LNCAP (cell line): ENCODE measurements around the gene BCKDK.

Source experiments
- TF ChIP-seq, protein P1 (sequence below): fragments of 450-650 bp; IDR thresholded peaks from 2 replicates; pipeline ENCODE4 v1.5.1; 2017; ENCODE audit warnings: mild to moderate bottlenecking

Gene BCKDK

DNA sequence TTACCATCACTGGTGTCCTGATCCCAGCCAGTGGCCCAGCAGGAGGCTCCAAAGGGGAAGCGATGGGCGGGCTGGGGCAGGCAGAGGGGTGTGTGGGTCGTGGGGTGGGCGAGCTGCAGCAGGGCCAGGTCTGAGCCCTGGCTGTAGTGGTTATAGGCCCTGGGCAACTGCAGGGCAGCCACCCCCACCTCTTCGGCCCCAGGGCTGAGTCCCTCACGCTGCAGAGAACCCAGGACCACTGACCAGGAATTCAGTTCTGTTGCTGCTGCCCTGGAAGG, 21.6 kb upstream of the BCKDK start:
- TF ChIP-seq, protein P1, sequence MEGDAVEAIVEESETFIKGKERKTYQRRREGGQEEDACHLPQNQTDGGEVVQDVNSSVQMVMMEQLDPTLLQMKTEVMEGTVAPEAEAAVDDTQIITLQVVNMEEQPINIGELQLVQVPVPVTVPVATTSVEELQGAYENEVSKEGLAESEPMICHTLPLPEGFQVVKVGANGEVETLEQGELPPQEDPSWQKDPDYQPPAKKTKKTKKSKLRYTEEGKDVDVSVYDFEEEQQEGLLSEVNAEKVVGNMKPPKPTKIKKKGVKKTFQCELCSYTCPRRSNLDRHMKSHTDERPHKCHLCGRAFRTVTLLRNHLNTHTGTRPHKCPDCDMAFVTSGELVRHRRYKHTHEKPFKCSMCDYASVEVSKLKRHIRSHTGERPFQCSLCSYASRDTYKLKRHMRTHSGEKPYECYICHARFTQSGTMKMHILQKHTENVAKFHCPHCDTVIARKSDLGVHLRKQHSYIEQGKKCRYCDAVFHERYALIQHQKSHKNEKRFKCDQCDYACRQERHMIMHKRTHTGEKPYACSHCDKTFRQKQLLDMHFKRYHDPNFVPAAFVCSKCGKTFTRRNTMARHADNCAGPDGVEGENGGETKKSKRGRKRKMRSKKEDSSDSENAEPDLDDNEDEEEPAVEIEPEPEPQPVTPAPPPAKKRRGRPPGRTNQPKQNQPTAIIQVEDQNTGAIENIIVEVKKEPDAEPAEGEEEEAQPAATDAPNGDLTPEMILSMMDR, result no peak

DNA sequence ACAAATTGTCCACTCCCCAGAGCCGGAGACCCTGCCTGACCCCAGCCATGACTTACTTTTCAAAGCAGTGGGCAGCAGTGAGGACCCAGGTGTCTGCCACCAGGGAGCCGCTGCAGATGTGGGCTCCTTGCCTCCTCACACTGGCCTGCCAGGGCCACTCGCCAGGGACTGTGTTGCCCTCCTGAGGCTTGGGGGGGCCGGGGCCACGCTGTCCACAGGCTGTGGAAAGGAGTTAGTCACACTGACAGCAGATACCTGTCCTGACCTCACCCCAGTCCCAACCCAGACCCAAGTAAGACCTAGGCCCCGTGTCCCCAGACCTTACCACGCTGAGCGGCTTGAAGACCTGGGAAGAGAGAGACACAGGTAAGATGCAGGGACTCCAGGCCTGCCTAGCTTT, 20.7 kb upstream of the BCKDK start:
- TF ChIP-seq, protein P1, result no peak

DNA sequence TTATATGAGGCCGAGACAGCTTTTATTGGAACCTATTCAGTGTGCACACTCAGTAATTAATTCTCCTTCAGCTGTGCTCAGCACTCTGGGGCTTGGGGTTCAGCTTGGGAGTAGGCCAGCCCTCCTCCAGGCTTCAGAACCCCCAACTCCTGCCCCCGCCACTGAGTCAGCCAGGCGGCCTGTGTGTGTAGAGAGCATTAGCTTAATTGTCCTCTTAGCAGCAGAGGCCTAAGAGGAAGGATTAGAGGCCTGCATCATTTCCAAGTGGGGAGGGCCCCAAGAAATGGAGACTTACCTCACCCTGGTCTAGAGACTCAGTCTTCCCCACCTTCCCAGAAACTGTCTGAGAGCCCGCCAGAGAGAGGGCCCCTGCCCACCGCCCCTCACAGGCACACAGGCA, 20.2 kb upstream of the BCKDK start:
- TF ChIP-seq, protein P1, result no peak

DNA sequence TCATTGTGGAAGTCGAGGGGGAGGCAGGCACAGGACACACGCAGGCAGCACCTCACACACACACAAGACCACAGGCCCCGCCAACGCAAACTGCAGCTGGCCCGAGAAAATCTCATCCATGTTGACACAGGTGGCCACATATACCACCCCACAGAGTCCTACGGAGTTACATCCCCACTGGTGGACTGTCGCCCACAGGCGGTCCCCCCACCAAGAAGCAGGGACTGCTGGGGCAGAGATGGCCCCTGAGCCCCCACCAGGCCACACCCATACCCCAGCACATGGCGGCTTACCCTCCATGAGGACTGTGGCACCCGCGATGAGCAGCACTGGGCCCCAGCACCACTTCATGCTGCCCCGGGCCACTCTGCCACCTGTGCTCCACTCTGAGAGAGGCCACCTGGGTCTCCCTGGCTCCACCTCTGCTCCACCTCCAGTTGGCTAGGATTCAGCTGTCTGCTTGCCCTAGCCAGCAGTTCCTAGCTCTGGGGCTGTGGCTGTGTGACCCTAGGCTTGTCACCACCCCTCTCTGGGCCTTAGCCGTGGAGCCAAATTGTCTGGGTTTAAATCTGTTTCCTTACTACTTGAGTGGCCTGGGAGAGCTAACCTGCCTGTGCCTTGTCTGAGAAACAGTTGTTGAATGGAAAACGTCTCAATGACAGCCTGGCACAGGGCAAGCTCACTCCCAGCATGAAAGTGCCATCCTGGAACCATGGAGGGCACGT, 19.6 kb upstream of the BCKDK start, which contains the start of gene PRSS53:
PRSS53 (minus strand) TSS at position 485 of the 725 bp plus-strand sequence; CDS start at position 351, 134 bp downstream.
- TF ChIP-seq, protein P1, result no peak

DNA sequence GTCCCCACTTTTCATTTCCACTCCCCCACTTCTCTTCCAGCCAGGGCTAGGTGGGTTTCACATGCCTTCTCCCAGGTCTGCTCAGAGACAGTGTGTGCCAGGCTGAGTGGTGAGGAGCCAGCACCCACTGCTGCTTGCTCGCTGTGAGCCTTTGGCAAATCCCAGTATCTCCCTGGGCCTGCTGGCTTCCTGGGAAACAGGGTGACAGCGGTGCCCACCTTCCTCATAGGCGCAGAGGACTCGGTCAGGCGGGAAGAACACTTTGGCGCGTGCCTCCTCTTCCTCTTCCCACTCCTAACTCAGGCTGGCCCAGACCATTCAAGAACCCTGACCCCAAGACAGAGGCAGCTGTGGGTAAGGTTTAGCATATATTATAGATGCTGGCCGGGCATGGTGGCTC, 19.0 kb upstream of the BCKDK start:
- TF ChIP-seq, protein P1, result no peak

DNA sequence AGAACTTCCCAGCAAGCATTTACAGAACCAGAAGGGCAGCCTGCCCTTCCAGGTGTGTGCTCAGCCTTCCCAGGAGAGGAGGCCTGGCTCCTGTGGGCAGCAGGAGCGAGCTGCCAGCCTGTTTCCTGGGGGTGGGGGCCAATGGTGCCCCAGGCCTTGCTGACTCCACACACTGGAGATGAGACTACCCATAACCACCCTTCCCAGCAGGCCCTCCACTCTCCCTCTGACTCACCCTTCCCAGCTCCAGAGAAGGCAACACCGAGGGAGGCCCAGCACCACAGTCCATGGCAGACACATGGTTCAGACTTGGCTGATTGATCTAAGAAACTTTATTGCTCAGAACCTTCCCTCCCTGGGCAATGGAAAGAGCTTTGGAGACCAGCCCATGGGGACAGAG, 17.6 kb upstream of the BCKDK start:
- TF ChIP-seq, protein P1, result no peak

DNA sequence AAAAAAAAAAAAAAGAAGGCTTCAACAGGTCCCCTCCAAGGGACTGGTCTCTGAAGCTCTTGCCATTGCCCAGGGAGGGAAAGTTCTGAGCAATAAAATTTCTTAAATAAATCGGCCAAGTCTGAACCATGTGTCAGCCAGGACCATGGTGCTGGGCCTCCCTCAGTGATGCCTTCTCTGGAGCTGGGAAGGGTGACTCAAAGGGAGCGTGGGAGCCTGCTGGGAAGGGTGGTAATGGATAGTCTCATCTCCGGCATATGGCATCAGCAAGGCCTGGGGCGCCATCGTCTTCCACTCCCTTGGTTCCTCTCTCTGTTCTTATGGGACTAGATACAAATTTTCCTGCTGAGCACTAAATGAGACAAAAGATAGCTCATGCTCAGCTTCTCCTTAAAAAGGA, 15.9 kb upstream of the BCKDK start:
- TF ChIP-seq, protein P1, result no peak
